Caki2 (cell line): ENCODE results near the gene SNX27. TPM values are rescaled to one million over a fixed set of nuclear protein-coding genes. Genes with fewer than 3 reads are reported as not detected.
A peak's percentile ranks its signal among the peaks of the same experiment; 100 is the strongest.
"Not testable (repeated sequence)": the region's sequence is repeated elsewhere in the genome, so short reads cannot be mapped to it uniquely, and the experiment has no call there.

Experiments used
- DNase-seq: peaks from one replicate; pipeline ENCODE4 v3.0.0-alpha.2; 2015; ENCODE audit warnings: low read depth
- in situ Hi-C: cut with HindIII; loops from 2 replicates; pipeline ENCODE4 v1.10.0; 2016; ENCODE audit warnings: low sequenced_read_pairs, low pct_unique_long_range_greater_than_20kb, mixed read lengths
- total RNA-seq: library from RNA; depleted of rRNA; stranded (reverse); fragments of >200 nt; shearing (Covaris generic); gene quantifications from 2 replicates; pipeline ENCODE4 v1.2.3, GENCODE V29; 2014; ENCODE audit warnings: low replicate concordance

SNX27 gene
- total RNA-seq, 1 experiment from 2014 or later = 32.6 TPM

- no peak for DNase-seq
- in situ Hi-C loops = no loop called here
These were observed 12.9 kb downstream of the SNX27 start for GRCh38 chr1:151624783-151625182.

- DNase-seq = no peak
- in situ Hi-C loops = no loop called here
These were observed 15.0 kb downstream of the SNX27 start for GRCh38 chr1:151626740-151627334.

GRCh38 chr1:151629278-151629677, 17.4 kb downstream of the SNX27 start:
- DNase-seq = no peak

GRCh38 chr1:151635479-151636072, 23.7 kb downstream of the SNX27 start:
- in situ Hi-C loops = no loop called here
- no peak for DNase-seq

More at GRCh38 chr1:151629278-151629677, 17.4 kb downstream of the SNX27 start:
- in situ Hi-C loops = no loop called here

- in situ Hi-C loops = no loop called here
- DNase-seq = no peak
These were observed 26.4 kb downstream of the SNX27 start for GRCh38 chr1:151638074-151638775.

GRCh38 chr1:151638812-151639211, 27.0 kb downstream of the SNX27 start:
- no peak for DNase-seq
- in situ Hi-C loops = no loop called here

- DNase-seq = peak; percentile 46
- in situ Hi-C loops = no loop called here
These were observed 27.6 kb downstream of the SNX27 start for GRCh38 chr1:151639466-151639865.

- in situ Hi-C loops = no loop called here
These were observed 29.4 kb downstream of the SNX27 start for GRCh38 chr1:151641229-151641628.

GRCh38 chr1:151643085-151643484, 31.2 kb downstream of the SNX27 start:
- DNase-seq, in situ Hi-C loops: not testable (repeated sequence)

More at GRCh38 chr1:151641229-151641628, 29.4 kb downstream of the SNX27 start:
- DNase-seq = no peak

- in situ Hi-C loops = no loop called here
- DNase-seq = no peak
These were observed 32.2 kb downstream of the SNX27 start for GRCh38 chr1:151644001-151644400.

GRCh38 chr1:151653397-151653796, 41.5 kb downstream of the SNX27 start:
- no peak for DNase-seq
- in situ Hi-C loops = no loop called here

- in situ Hi-C loops = no loop called here
- DNase-seq = no peak
These were observed 43.5 kb downstream of the SNX27 start for GRCh38 chr1:151655371-151655770.

- in situ Hi-C loops = no loop called here
- DNase-seq = no peak
These were observed 49.9 kb downstream of the SNX27 start for GRCh38 chr1:151661751-151662150.

GRCh38 chr1:151668090-151668489, 56.2 kb downstream of the SNX27 start:
- DNase-seq = no peak
- in situ Hi-C loops = no loop called here

GRCh38 chr1:151670036-151670675, 58.3 kb downstream of the SNX27 start:
- DNase-seq, in situ Hi-C loops: not testable (repeated sequence)

GRCh38 chr1:151673407-151673806, 61.6 kb downstream of the SNX27 start:
- DNase-seq = no peak
- in situ Hi-C loops = no loop called here

- in situ Hi-C loops = no loop called here
- DNase-seq = no peak
These were observed 68.5 kb downstream of the SNX27 start for GRCh38 chr1:151680391-151680790.

GRCh38 chr1:151680826-151681225, 69.0 kb downstream of the SNX27 start:
- in situ Hi-C loops = no loop called here
- DNase-seq = peak; percentile 66

GRCh38 chr1:151681923-151682322, 70.1 kb downstream of the SNX27 start:
- in situ Hi-C loops = no loop called here
- DNase-seq = no peak
